HG02571 (cell line): ENCODE data around the gene WFIKKN2.
"Not testable (repeated sequence)": the region's sequence is repeated elsewhere in the genome, so short reads cannot be mapped to it uniquely, and the experiment has no call there.

ENCODE experiments used
- ATAC-seq: cut with Tn5 transposase; IDR thresholded peaks from one replicate; pipeline ENCODE4 v1.9.1; 2021; ENCODE audit warnings: mild to moderate bottlenecking, moderate library complexity; ENCODE audit not compliant: unreplicated experiment

WFIKKN2 gene, protein sequence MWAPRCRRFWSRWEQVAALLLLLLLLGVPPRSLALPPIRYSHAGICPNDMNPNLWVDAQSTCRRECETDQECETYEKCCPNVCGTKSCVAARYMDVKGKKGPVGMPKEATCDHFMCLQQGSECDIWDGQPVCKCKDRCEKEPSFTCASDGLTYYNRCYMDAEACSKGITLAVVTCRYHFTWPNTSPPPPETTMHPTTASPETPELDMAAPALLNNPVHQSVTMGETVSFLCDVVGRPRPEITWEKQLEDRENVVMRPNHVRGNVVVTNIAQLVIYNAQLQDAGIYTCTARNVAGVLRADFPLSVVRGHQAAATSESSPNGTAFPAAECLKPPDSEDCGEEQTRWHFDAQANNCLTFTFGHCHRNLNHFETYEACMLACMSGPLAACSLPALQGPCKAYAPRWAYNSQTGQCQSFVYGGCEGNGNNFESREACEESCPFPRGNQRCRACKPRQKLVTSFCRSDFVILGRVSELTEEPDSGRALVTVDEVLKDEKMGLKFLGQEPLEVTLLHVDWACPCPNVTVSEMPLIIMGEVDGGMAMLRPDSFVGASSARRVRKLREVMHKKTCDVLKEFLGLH

DNA sequence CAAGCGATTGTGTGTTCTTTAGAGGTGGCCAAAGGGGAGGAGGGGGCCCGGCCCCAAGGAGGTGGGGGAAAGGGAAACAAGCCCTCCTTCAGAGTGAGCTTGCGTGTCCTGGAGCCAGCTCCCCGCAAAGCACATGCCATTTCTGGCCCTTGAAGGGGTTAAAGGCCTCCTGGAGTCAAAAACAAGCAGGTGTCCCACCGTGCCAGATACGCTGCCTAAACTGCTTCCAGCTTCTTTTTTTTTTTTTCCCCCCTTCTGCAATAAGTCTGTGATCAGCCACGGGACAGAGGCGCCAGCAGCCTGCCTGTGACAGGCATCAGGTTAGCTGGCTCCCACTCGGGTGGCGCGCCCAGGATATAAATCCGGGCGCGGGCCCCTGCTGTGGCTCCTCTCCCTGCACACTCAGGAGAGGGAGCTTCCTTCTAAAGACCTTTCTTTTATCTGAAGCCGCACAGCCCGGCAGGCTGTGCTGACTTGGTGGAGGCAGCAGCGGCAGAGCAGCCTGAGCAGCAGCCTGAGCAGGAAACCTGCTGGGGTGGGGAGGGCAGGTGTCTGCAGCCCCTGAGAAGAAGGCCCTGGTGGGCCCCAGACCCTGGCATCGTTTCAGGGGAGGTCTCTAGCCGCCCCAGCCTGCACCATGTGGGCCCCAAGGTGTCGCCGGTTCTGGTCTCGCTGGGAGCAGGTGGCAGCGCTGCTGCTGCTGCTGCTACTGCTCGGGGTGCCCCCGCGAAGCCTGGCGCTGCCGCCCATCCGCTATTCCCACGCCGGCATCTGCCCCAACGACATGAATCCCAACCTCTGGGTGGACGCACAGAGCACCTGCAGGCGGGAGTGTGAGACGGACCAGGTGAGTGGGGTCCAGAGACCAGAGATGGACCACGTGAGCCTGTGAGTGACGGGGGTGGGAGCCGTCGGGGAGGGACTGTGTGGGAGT, at the start of gene WFIKKN2:
TSS of gene WFIKKN2 (plus strand) at position 286 of the 934 bp plus-strand sequence. CDS start at position 638, 352 bp downstream.
- no peak for ATAC-seq

DNA sequence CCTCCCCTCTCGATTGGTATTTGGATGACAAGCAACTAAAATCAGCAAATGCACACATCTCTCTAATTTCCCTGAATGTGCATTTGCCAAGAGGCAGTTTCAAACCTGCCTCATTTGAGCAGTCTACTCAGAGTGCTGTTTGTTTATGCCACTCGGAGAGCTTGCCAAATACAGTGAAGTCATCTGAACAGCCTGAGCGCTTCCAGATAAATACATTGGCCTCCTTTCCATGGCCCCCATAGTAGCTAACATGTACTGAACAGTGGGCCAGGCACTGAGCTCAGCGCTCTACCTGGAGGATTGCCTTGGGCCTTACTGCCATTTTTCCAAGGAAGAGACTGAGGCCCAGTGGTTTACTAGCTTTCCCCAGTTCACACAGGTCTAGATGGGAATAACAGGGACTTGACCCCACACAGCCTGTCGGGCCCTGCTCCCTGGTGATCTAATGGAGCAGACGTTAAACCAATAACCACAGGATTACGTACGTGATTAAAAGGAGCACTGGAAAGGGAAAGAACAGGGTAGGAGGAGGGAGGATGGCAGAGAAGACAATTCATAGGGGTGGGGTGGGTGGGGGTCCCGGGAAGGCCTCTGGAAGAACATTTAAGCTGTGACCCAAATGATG, 49.3 kb upstream of the WFIKKN2 start:
- no peak for ATAC-seq

DNA sequence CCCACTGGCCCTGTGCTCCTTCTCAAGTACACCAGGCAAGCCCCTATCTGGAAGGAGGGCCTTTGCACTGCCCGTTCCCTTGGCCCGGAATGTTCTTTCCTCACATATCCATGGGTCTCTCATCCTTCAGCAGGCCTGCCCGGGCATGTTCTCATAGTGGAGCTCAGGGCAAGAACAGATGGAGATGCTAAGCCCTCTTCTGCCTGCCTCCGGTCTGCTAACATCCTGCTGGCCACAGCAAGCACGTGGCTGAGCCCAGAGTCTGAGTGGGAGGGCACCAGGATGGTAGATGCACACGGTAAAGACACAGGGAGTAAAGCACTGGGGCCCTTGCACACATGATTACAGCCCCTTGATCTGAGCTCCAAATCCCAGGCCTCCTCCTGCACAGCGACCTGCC, 48.3 kb upstream of the WFIKKN2 start:
- no peak for ATAC-seq

DNA sequence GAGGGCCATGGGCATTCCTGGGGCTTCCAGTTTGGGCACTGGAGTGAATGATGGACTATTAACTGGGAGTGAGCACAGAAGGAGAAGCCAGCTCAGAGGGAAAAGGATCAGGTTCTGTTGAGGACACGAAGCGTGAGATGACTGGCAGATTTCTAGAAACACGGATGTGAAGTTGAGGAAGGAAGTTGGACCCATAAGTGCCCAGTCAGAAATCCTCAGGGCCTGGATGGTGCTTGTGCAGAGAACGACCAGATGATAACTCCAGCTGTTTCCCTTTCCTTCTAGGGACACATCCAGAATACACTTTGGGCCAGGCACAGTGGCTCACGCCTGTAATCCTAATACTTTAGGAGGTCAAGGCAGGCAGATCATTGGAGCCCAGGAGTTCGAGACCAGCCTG, 44.8 kb upstream of the WFIKKN2 start:
- ATAC-seq = no peak

DNA sequence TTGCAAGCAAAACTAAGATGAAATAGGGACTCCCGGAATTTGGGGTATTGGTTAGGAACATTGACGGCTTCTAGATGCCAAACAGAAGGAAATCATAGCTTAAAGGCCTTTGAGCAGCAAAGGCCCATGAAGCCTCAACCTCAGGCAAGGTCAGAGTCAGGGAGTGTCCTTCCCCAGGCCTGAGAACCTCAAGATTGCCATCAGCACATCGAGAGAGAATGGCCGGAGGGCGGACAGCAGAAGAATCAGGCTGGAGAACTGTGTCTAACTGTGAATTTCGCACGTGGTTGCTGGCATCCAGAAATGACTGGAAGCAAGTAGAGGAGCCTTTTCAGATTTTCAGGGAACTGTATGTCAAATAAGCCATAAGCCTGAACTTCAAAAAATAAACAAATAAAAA, 43.3 kb upstream of the WFIKKN2 start:
- ATAC-seq = no peak

DNA sequence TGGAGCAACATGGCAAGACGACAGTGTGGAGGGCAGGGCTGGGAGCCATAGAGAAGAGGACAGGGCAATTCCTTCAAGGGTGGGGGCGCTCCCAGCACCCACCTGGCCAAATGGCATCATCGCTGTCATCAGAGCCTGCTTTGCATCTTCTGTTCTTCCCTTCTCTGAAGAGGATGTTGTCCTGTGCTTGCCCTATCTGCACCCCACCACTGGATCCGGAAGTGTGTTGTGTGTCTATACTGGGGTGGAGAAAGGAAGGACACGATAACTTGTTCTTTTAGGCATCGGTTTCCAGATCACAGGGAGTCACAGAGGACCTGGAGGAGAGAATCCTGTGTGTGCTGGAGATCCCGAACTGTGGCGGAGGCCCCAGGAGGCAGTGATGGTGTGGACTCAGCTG, 42.4 kb upstream of the WFIKKN2 start:
- ATAC-seq = no peak

DNA sequence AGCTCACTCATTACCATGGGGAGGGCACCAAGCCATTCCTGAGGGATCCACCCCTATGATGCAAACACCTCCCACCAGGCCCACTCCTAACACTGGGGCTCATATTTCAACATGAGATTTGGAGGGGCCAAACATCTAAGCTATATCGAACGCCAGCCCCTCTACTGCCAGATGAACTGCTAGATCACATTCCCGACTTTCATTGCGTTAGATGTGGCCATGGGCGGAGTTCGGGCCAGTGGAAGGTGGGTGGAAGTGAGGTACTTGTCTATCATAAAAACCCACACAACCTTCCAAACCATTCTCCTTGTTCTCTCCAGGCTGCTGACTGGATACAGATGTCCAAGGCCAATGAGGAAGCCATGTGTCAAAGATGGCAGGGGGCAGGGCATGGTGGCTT, 41.0 kb upstream of the WFIKKN2 start:
- ATAC-seq = no peak

DNA sequence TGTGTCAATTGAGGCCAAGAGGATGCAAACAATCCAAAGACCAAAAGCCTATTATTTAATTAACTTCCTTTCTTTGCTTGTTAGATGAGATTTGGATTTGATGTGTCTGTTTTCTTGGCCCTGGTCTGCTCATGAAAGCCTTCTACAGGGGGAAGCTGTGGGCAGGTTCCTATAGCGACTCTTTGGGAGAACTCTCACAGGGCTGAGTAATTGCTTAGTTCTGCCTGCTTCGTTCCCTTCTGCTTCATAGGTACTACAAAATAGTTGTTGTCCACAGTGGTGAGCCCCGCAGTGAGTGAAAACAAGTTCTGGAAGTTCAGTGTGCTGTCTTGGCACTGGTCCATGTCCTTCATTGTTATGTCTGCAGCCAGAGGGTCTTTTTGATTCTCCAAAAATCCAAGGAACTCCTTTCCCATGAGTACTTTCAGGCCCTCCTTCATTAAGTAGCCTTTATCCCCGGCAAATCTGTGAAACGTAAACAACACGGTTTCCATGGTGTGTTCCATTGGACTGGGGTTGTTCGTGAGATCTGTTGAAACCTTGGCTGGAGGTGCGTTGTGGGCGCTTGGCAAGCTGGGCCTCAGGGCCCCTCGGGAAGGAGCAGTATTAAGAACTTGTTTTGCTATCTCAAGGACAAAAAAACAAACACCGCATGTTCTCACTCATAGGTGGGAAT, 38.1 kb upstream of the WFIKKN2 start:
- no peak for ATAC-seq

DNA sequence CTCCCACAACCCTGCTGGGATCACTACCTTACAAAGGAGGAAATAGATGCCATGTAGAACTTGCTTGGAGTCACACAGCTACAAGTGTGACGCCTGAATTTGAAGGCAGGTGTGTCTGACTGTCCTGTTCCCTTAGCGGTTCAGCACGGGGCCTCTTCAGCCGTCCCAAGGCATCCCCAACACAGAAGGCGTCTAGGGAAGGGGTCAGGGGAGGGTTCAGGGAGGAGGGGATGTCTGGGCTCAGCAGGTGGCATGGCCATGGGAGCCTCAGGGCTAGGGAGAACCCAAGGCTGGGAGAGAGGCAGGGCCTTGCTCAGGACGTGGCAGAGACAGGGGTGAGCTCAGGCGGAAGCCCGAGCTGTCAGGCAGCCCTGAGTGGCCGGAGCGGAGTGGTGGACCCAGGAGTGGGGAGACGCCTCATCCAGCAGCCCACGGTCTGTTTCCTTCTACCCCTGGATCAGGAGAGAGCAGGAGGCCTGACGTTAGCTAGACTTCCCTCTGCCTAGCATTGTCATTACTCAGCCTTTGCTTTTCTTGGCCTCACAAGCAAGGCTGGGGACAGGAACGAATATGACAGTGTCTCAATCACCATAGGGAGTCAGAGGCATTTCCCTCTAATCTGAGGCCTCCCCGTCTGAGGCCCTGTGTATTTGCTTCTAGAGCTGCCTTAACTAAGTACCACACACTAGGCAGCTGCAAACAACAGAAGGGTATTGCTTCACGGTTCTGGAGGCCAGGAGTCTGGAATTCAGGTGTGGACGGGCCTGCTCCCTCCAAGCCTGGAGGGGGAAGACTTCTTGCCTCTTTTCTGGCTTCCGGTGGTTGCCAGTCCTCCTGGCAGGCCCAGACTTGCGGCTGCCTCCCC, 36.7 kb upstream of the WFIKKN2 start:
- no peak for ATAC-seq

DNA sequence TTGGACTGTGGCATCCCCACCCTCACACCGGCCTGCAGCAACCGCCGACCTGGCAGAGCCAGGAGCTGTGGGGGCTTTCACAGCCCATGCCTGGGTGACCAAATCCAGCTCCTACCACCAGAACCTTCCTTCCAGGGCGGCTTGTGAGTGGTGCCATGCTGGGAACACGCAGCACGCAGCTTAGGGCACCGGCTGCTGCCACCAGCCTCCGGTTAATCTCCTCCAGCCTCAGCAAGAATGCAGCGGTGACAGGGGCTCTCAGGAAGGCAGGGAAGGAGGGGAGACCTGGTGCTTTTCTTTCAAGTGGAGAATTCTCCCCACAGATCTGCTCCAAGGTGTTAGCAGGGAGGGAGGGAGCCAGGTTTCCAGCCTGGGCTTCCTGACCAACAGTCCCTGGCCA, 35.8 kb upstream of the WFIKKN2 start:
- no peak for ATAC-seq

DNA sequence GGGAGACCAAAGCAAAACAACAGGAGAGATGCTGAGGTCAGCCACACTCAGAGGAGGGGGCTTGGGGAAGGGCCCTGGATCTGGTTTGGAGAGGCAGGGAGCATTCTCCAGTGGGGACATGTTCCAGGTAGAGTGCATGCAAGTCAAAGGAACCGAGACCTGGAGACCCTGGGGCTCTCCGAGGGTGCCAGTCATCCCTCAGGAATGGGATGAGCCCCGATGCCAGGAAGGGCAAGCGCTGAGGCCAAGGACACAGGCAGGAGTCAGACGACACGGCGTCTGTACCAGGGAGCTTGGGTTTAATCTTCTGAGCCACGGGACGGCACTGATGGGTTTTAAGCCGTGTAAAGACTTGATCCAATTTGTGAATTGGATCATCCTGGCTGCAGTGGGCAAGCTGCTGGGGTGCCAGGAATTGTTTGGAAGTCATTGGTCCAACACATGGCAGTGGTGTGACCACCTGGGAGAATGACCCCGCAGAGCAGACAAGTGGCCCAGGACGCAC, 35.1 kb upstream of the WFIKKN2 start:
- no peak for ATAC-seq

DNA sequence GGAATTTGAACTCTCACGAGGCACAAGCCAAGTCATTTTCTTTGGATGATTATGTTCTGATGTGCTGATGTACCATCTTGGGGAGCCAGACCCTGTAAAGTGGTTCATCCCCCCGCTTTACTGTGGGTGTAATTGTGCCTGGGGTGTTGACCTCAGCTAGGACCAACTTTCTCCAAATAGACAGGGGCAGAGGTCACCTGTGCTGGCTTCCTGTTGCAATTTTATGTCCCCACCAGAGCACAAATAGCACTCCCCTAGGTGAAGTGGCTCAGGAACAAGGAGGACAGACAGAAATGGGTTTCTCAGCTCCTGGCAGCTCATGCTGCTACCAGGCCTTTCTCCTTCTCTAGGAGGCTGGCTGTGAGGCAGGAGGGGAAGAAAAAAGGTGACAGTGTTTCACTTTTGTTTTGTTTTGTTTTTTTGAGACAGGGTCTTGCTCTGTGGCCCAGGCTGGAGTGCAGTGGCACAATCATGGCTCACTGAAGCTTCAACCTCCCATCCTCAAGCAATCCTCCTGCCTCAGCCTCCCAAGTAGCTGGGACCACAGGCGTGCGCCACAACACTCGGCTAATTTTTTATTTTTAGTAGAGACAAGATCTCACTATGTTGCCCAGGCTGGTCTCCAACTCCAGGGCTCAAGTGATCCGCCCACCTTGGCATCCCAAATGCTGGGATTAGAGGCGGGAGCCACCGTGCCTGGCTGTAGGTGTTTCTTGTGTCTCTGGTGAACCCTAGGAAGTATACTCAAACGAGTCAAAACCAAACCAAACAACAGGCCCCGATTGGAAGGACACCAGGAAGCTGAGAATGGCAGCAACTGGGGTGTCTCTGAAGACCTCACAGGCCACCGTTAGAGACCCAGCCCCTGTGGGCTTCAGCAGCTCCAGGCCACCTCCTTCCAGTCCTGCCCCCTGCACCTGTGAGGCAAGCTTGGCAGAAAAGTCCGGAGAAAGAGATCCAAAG, 32.5 kb upstream of the WFIKKN2 start:
- no peak for ATAC-seq

DNA sequence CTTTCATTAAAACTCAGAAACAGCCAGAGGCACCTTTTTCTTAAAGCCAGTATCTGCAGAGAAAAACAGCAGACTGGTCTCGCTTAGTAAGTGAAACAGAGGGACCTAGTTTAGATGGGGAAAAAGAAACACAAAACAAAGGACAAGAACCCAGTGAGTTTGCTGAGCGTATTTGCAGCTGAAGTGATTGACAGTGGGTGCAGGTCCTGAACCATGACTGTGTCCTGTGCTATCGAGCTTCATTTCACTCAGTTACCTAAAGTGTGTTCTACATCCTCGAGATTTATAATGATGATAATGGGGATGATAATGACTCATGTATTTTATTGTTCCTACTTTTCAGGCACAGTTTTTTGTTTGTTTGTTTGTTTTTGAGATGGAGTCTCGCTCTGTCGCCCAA, 31.7 kb upstream of the WFIKKN2 start:
- ATAC-seq = no peak

DNA sequence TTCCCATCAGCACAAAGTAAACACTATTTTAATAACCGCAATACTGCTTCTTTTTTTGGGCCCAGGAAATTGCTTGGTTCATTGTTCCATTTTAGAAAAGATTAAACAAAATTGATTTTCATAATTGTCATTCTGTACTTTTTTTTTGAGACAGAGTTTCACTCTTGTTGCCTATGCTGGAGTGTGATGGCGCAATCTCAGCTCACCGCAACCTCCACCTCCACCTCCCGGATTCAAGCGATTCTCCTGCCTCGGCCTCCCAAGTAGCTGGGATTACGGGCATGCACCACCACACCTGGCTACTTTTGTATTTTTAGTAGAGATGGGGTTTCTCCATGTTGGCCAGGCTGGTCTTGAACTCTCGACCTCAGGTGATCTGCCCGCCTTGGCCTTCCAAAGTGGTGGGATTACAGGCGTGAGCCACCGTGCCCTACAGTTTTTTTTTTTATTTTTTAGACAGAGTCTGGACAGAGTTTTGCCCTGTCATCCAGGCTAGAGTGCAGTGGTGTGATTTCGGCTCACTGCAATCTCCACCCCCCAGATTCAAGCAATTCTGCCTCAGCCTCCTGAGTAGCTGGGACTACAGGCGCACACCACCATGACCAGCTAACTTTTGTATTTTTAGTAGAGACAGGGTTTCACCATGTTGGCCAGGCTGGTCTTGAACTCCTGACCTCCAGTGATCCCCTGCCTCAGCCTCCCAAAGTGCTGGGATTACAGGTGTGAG, 30.5 kb upstream of the WFIKKN2 start:
- not testable (repeated sequence) for ATAC-seq

DNA sequence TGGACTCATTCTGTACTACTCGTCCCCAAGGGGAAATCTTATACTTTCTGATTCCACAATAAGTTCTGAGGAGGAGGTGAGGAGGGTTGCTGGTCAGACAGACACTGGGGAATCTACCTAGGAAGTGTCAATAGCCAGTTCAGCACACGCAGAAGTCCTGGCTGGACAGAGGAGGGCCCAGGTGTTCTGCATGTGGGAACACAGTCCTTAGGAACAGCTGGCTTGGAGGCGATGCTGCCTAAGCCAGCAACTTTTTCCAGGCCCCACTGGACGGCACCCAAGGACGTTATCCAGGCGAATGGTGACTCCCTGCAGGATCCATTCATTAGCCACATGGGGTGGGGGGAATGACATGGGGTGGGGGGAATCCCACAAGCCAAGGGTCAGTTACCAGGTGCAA, 29.9 kb upstream of the WFIKKN2 start:
- ATAC-seq = no peak

DNA sequence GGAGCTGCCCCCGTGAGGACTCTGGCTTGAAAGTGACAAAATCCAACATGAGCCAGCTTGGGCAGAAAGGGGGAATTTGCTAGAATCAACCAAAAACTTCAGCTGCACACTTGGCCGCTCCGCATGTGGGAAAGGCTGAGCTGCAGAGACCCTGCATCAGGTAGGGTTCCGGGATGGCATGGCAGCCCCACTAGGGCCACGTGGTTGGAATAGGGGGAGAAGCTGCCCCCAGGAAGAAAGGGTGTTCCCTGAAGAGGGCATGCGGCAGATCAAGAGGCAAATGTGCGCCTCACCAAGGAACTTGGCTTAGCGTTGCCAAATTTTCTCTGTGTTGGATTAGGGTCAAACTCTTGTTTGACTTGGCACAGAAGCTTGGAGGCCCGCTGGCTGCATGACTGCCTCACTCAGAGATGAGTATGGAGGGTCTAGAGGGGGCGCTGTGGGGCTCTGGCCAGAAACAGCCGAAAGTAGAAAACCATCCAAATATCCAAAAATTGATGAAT, 29.2 kb upstream of the WFIKKN2 start:
- no peak for ATAC-seq

DNA sequence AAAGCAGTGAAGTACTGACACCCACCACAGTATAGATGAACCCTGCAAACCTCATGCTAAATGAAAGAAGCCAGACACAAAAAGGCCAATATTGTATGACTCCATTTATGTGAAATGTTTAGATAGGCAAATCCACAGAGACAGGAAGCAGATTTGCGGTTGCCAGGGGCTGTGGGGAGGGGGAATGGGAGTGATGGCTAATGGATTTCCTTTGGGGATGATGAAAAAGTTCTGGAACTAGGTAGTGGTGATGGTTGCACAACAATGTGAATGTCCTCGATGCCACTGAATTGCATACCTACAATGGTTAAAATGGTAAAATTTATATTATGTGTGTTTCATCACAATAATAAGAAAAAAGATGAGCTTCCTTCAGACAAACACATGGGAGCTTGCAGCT, 28.4 kb upstream of the WFIKKN2 start:
- ATAC-seq = no peak
